Astrocyte (in vitro differentiated cells and primary cell): ENCODE data around the gene ALG14. TPM values are rescaled to one million over a fixed set of nuclear protein-coding genes. Genes with fewer than 3 reads are reported as not detected.

Experiments used
- DNase-seq: peaks from one replicate; pipeline ENCODE4 v3.0.0-alpha.2; 2010; ENCODE audit warnings: low read depth
- FAIRE-seq: peaks from 2 replicates; lab custom pipeline; 2011; peaks lifted over from hg19 to GRCh38; lab: Jason Lieb, UNC
- H2AFZ ChIP-seq: 2 replicates; pipeline ENCODE4 v1.6.0; 2012; ENCODE audit warnings: low read depth, low read length, inconsistent platforms
- H3K27ac ChIP-seq: 2 replicates; pipeline ENCODE4 v1.5.1; 2011; ENCODE audit warnings: low read depth, low read length, inconsistent platforms
- H3K27me3 ChIP-seq: 2 replicates; pipeline ENCODE4 v1.6.0; 2011; ENCODE audit warnings: low read length, inconsistent platforms; ENCODE audit not compliant: insufficient read depth
- H3K36me3 ChIP-seq: 2 replicates; pipeline ENCODE4 v1.5.1; 2011; ENCODE audit warnings: low read length, inconsistent platforms; ENCODE audit not compliant: insufficient read depth
- H3K4me1 ChIP-seq: 2 replicates; pipeline ENCODE4 v1.5.1; 2011; ENCODE audit warnings: low read length, inconsistent platforms; ENCODE audit not compliant: insufficient read depth
- H3K4me2 ChIP-seq: 2 replicates; pipeline ENCODE4 v1.6.0; 2012; ENCODE audit warnings: low read length, inconsistent platforms
- H3K4me3 ChIP-seq: 2 replicates; pipeline ENCODE4 v1.5.1; 2011; ENCODE audit warnings: low read depth, mild to moderate bottlenecking, low read length, inconsistent platforms; ENCODE audit not compliant: insufficient read depth
- H3K79me2 ChIP-seq: 2 replicates; pipeline ENCODE4 v1.6.0; 2012; ENCODE audit warnings: mild to moderate bottlenecking, low read length, inconsistent platforms; ENCODE audit not compliant: insufficient read depth
- H3K9ac ChIP-seq: 2 replicates; pipeline ENCODE4 v1.6.0; 2012; ENCODE audit warnings: mild to moderate bottlenecking, low read length, inconsistent platforms
- H3K9me3 ChIP-seq: 2 replicates; pipeline ENCODE4 v1.5.1; 2012; ENCODE audit warnings: low read depth, mild to moderate bottlenecking, low read length, inconsistent platforms; ENCODE audit not compliant: insufficient read depth
- H4K20me1 ChIP-seq: 2 replicates; pipeline ENCODE4 v1.6.0; 2012; ENCODE audit warnings: low read length, inconsistent platforms; ENCODE audit not compliant: insufficient read depth
- H3K27ac Mint-ChIP-seq: one replicate; pipeline ENCODE4 v1.8.0; 2021; ENCODE audit warnings: mild to moderate bottlenecking, mixed read lengths; ENCODE audit not compliant: unreplicated experiment
- H3K27me3 Mint-ChIP-seq: one replicate; pipeline ENCODE4 v1.8.0; 2021; ENCODE audit warnings: low read depth, mixed read lengths; ENCODE audit not compliant: unreplicated experiment
- H3K36me3 Mint-ChIP-seq: one replicate; pipeline ENCODE4 v1.8.0; 2021; ENCODE audit warnings: low read depth, mixed read lengths; ENCODE audit not compliant: unreplicated experiment
- H3K4me1 Mint-ChIP-seq: one replicate; pipeline ENCODE4 v1.8.0; 2021; ENCODE audit warnings: low read depth, mixed read lengths; ENCODE audit not compliant: unreplicated experiment
- H3K4me3 Mint-ChIP-seq: one replicate; pipeline ENCODE4 v1.8.0; 2021; ENCODE audit warnings: mild to moderate bottlenecking, moderate library complexity, mixed read lengths; ENCODE audit not compliant: unreplicated experiment
- H3K9me3 Mint-ChIP-seq: one replicate; pipeline ENCODE4 v1.8.0; 2021; ENCODE audit warnings: mild to moderate bottlenecking, mixed read lengths; ENCODE audit not compliant: unreplicated experiment
- EZH2 ChIP-seq: IDR thresholded peaks from 2 replicates; pipeline ENCODE4 v1.6.1; 2012; ENCODE audit warnings: mild to moderate bottlenecking, low read length, inconsistent platforms; ENCODE audit not compliant: insufficient read depth
- total RNA-seq: library from RNA; stranded (reverse); gene quantifications from 2 replicates; pipeline ENCODE4 v1.2.1, GENCODE V29; 2021
- TF ChIP-seq, protein P1 (sequence below): IDR thresholded peaks from 2 replicates; pipeline ENCODE4 v1.5.1; 2011; ENCODE audit warnings: low read depth, mild to moderate bottlenecking, inconsistent platforms, low read length, moderate library complexity; ENCODE audit not compliant: insufficient read depth

The ALG14 gene
- total RNA-seq, 1 donor from 2014 or later = 6.9 TPM

DNA sequence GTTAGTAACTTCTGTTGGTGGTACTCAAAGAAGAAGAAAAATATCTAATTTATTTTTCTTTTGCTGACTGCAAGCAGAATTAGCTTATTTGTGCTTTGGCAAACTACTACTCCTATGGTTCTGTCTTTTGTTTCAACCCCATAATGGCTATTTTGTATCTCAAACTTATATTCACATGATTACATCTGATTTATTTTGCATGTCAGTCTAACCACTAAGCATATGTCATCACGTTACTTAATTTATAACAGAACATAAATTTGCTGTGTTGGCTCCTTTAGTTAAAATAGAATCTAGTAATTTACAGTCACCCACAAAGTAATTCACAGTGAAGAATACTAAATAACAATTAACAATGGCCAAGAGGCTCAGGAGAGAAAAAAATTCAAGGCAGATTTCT is 106.7 kb downstream of the ALG14 start:
- H3K9me3 ChIP-seq = no peaks in the 10 kb centered on the region
- no peak for TF ChIP-seq EZH2
- TF ChIP-seq, protein P1, sequence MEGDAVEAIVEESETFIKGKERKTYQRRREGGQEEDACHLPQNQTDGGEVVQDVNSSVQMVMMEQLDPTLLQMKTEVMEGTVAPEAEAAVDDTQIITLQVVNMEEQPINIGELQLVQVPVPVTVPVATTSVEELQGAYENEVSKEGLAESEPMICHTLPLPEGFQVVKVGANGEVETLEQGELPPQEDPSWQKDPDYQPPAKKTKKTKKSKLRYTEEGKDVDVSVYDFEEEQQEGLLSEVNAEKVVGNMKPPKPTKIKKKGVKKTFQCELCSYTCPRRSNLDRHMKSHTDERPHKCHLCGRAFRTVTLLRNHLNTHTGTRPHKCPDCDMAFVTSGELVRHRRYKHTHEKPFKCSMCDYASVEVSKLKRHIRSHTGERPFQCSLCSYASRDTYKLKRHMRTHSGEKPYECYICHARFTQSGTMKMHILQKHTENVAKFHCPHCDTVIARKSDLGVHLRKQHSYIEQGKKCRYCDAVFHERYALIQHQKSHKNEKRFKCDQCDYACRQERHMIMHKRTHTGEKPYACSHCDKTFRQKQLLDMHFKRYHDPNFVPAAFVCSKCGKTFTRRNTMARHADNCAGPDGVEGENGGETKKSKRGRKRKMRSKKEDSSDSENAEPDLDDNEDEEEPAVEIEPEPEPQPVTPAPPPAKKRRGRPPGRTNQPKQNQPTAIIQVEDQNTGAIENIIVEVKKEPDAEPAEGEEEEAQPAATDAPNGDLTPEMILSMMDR = no peak
- H3K4me3 ChIP-seq = no peak overlapping the region
- no peak overlapping the region for H3K4me2 ChIP-seq
- H3K27ac ChIP-seq = no peak overlapping the region
- peaks cover 6% of the 10 kb centered on the region for H3K4me1 Mint-ChIP-seq
- H3K9me3 Mint-ChIP-seq = no peaks in the 10 kb centered on the region
- H3K27me3 Mint-ChIP-seq = no peaks in the 10 kb centered on the region
- H4K20me1 ChIP-seq = no peaks in the 10 kb centered on the region
- FAIRE-seq (no peak), DNase-seq (no peak)
- H3K27ac Mint-ChIP-seq = no peak overlapping the region
- no peak overlapping the region for H3K4me3 Mint-ChIP-seq
- no peaks in the 10 kb centered on the region for H3K27me3 ChIP-seq
- H3K36me3 ChIP-seq = no peaks in the 10 kb centered on the region
- peaks cover 8% of the 10 kb centered on the region for H3K4me1 ChIP-seq
- no peaks in the 10 kb centered on the region for H3K79me2 ChIP-seq
- H3K36me3 Mint-ChIP-seq = peaks cover 4% of the 10 kb centered on the region
- no peak overlapping the region for H3K9ac ChIP-seq
- H2AFZ ChIP-seq = no peak overlapping the region

DNA sequence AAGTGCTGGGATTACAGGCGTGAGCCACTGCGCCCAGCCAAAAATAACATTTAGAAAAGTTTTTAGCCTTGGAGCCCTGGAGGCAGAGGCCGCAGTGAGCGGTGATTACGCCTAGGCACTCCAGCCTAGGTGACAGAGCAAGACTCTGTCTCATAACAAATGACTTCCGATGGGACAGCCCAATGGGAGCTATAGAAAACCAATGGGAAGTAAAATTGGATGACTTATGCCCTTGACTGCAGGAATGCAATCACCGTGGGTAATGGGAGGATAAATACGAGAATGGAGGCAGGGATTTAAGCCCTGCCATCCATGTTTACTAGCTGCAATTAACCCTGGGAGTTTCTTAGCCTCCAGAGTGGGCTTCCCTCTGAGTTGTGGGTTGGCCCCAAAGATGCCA is 108.9 kb downstream of the ALG14 start:
- no peaks in the 10 kb centered on the region for H3K9me3 Mint-ChIP-seq
- H3K4me1 Mint-ChIP-seq = no peaks in the 10 kb centered on the region
- no peak overlapping the region for H3K27ac Mint-ChIP-seq
- no peaks in the 10 kb centered on the region for H3K27me3 ChIP-seq
- H3K27me3 Mint-ChIP-seq = no peaks in the 10 kb centered on the region
- TF ChIP-seq EZH2 = no peak
- TF ChIP-seq, protein P1 = no peak
- H3K4me3 Mint-ChIP-seq = no peak overlapping the region
- no peak overlapping the region for H3K4me2 ChIP-seq
- no peak overlapping the region for H3K4me3 ChIP-seq
- no peaks in the 10 kb centered on the region for H3K79me2 ChIP-seq
- H2AFZ ChIP-seq = no peak overlapping the region
- H3K27ac ChIP-seq = no peak overlapping the region
- H3K36me3 ChIP-seq = no peaks in the 10 kb centered on the region
- no peaks in the 10 kb centered on the region for H4K20me1 ChIP-seq
- H3K9ac ChIP-seq = no peak overlapping the region
- peaks cover 3% of the 10 kb centered on the region for H3K4me1 ChIP-seq
- peaks cover 4% of the 10 kb centered on the region for H3K36me3 Mint-ChIP-seq
- no peak for FAIRE-seq
- no peaks in the 10 kb centered on the region for H3K9me3 ChIP-seq
- DNase-seq = no peak

GRCh38 chr1:94962409-94963265 is 110.1 kb downstream of the ALG14 start:
- Mint-ChIP-seq H3K27ac (no peak overlapping the region), H3K27me3 (no peaks in the 10 kb centered on the region), H3K9me3 (no peaks in the 10 kb centered on the region), H3K4me3 (no peak overlapping the region), H3K4me1 (no peaks in the 10 kb centered on the region), H3K36me3 (no peaks in the 10 kb centered on the region)
- Histone ChIP-seq H3K79me2 (no peaks in the 10 kb centered on the region), H3K9me3 (no peaks in the 10 kb centered on the region), H3K9ac (peak overlapping the region; percentile 9), H3K27ac (no peak overlapping the region), H3K4me3 (peak overlapping the region; percentile 45), H3K4me1 (peaks cover 3% of the 10 kb centered on the region), H3K27me3 (no peaks in the 10 kb centered on the region), H3K4me2 (peak overlapping the region; percentile 74), H2AFZ (peak overlapping the region; percentile 59), H4K20me1 (no peaks in the 10 kb centered on the region), H3K36me3 (no peaks in the 10 kb centered on the region)
- no peak for TF ChIP-seq EZH2
- TF ChIP-seq, protein P1 = no peak
- FAIRE-seq = no peak
- DNase-seq = no peak
